ENCODE measurements around the gene GNPDA2. TPM values are rescaled to one million over a fixed set of nuclear protein-coding genes. Genes with fewer than 3 reads are reported as not detected.

GNPDA2 gene
- total and polyA plus RNA-seq, 2 of the 4 experiments (the other 2 are of a cell fraction): 11.0 to 13.4 TPM

GRCh38 chr4:44727471-44727870, 1.1 kb upstream of the GNPDA2 start:
- H3K4me2 ChIP-seq (ENCODE audit: low read depth, low read length): no peak overlapping the region
- no peak overlapping the region for H4K91ac ChIP-seq (ENCODE audit: insufficient read depth, low read depth, low read length)
- no peaks in the 10 kb centered on the region for H3K27me3 ChIP-seq (ENCODE audit: control insufficient read depth, insufficient read depth, low read length)
- H3K9me3 ChIP-seq (ENCODE audit: control insufficient read depth, insufficient read depth, low read length): no peaks in the 10 kb centered on the region
- WGBS, 2 experiments (ENCODE audit: extremely low coverage in 2 of 2, insufficient read length in 1 of 2): no CpG with 5 or more reads among the region's 6 CpGs
- no peak for TF ChIP-seq CHD1 (IDR thresholded peaks at IDR 0.05; ENCODE audit: low read depth, low read length)
- TF ChIP-seq BHLHE40 (IDR thresholded peaks at IDR 0.05; ENCODE audit: low read depth, low read length): no peak
- no peak for TF ChIP-seq MAFK (IDR thresholded peaks at IDR 0.05; ENCODE audit: low read depth, low read length)
- TF ChIP-seq NFE2L2 (IDR thresholded peaks at IDR 0.05; ENCODE audit: low read depth, low read length): no peak
- TF ChIP-seq RFX5 (IDR thresholded peaks at IDR 0.05; ENCODE audit: low read depth, low read length): no peak
- TF ChIP-seq MAZ (IDR thresholded peaks at IDR 0.05; ENCODE audit: borderline replicate concordance, low read depth, low read length): no peak
- no peak for TF ChIP-seq CEBPB (IDR thresholded peaks at IDR 0.05; ENCODE audit: low read depth, low read length)
- TF ChIP-seq USF2 (IDR thresholded peaks at IDR 0.05; ENCODE audit: low read depth, low read length): no peak
- TF ChIP-seq POLR2A (IDR thresholded peaks at IDR 0.05; ENCODE audit: low read depth, low read length): no peak
- no peak for TF ChIP-seq CTCF (conservative IDR thresholded peaks at IDR 0.05; ENCODE audit: low read depth, low read length)
- no peak overlapping the region for H2AK9ac ChIP-seq (replicated peaks; ENCODE audit: low read depth, low read length, poor library complexity)
- H3K56ac ChIP-seq (ENCODE audit: extremely low read depth, insufficient read depth, low read length): no peak overlapping the region
- ChIA-PET POLR2A (ENCODE audit: unreplicated experiment) (no interaction called here), CTCF (no interaction called here)
- H2BK20ac ChIP-seq (ENCODE audit: low read depth, low read length): no peak overlapping the region
- intact Hi-C loops (cut with micrococcal nuclease): no loop called here
- peaks cover 0 to 18% of the 10 kb centered on the region in 2 experiments; a peak in 2 of 4 replicates for H3K79me1 ChIP-seq (ENCODE audit: low read depth in 1 of 2, low read length in 2 of 2)
- no peak overlapping the region for H2BK120ac ChIP-seq (ENCODE audit: low read depth, low read length)
- H4K20me1 ChIP-seq (ENCODE audit: insufficient read depth, low read length): no peaks in the 10 kb centered on the region
- H3K23ac ChIP-seq (ENCODE audit: low read depth, low read length): no peak overlapping the region
- H2AFZ ChIP-seq (replicated peaks; ENCODE audit: low read length, poor library complexity): no peak overlapping the region
- in situ Hi-C loops (cut with MboI; ENCODE audit: low sequenced_read_pairs): no loop called here
- H2AK5ac ChIP-seq (ENCODE audit: low read depth, low read length): no peak overlapping the region
- no TSS peak for BruUV-seq (replicated peaks)
- ATAC-seq (ENCODE audit: low read depth) (no peak), DNase-seq (no peak)
- no peak overlapping the region for H3K27ac ChIP-seq (ENCODE audit: insufficient read depth, low read length)
- dilution Hi-C loops (cut with HindIII; ENCODE audit: low sequenced_read_pairs, unreplicated experiment): no loop called here
- no peak overlapping the region for H2BK5ac ChIP-seq (ENCODE audit: low read depth, low read length, poor library complexity, severe bottlenecking)
- H3K14ac ChIP-seq (replicated peaks; ENCODE audit: low read depth, low read length): no peak overlapping the region
- peak overlapping the region; percentile 89 to 90; a peak in 1 of 4 replicates for H4K8ac ChIP-seq (ENCODE audit: low read depth in 2 of 2, low read length in 2 of 2)
- no peak overlapping the region for H3K9ac ChIP-seq (ENCODE audit: low read depth, low read length)
- no peaks in the 10 kb centered on the region for H3K4me1 ChIP-seq (ENCODE audit: control insufficient read depth, insufficient read depth, low read length)
- H3K9me1 ChIP-seq (ENCODE audit: insufficient read depth, low read length): 0 out of 2 replicates have a peak, but pooled peaks cover 6% of the 10 kb centered on the region
- H3K18ac ChIP-seq (ENCODE audit: low read depth, low read length): no peak overlapping the region
- H3K4me3 ChIP-seq (ENCODE audit: insufficient read depth, low read depth, low read length): no peak overlapping the region
- H2BK15ac ChIP-seq (ENCODE audit: low read depth, low read length): no peak overlapping the region
- no peaks in the 10 kb centered on the region for H3K36me3 ChIP-seq (ENCODE audit: control insufficient read depth, insufficient read depth, low read length)
- no peak overlapping the region for H4K5ac ChIP-seq (ENCODE audit: low read depth, low read length)
- H3K4ac ChIP-seq (ENCODE audit: low read depth, low read length): no peak overlapping the region
